Stomach (tissue), 9 donors: ENCODE results near the gene ZNF330. TPM values are rescaled to one million over a fixed set of nuclear protein-coding genes. Genes with fewer than 3 reads are reported as not detected.
A peak's percentile ranks its signal among the peaks of the same experiment; 100 is the strongest.

ENCODE experiments used
- DNase-seq, 2 donors: peaks; one replicate each; pipeline versions ENCODE4 v3.0.0 to v3.0.0-alpha.2; 2013 to 2019
- H3K27ac ChIP-seq, 5 donors: fragments of 200-600 bp in 4 of 5; sonication (generic) in 4 of 5; one replicate each; pipeline ENCODE4 v1.5.1; 2013 to 2019; ENCODE audit warnings: mild to moderate bottlenecking in 1 of 5, moderate library complexity in 1 of 5
- H3K27me3 ChIP-seq, 3 donors: fragments of 200-600 bp; sonication (generic); one replicate each; pipeline ENCODE4 v1.5.1; 2017 to 2019; ENCODE audit warnings: mixed run types in 1 of 3
- H3K36me3 ChIP-seq, 4 donors: fragments of 200-600 bp; sonication (generic); 1 replicate in 3 of 4; 2 replicates in 1 of 4; pipeline ENCODE4 v1.5.1; 2016 to 2019
- H3K4me1 ChIP-seq, 4 donors: fragments of 200-600 bp; sonication (generic); one replicate each; pipeline ENCODE4 v1.5.1; 2016 to 2019
- H3K4me3 ChIP-seq, 4 donors: fragments of 200-600 bp; sonication (generic) in 3 of 4; one replicate each; pipeline ENCODE4 v1.5.1; 2016 to 2019; ENCODE audit warnings: mild to moderate bottlenecking in 1 of 4
- H3K9me3 ChIP-seq, 4 donors: fragments of 200-600 bp; sonication (generic); one replicate each; pipeline ENCODE4 v1.5.1; 2016 to 2019
- CTCF ChIP-seq, 7 experiments: fragments of 450-650 bp in 4 of 7; fragments of 200-600 bp in 3 of 7; sonication (generic) in 3 of 7; IDR thresholded peaks; one replicate each; pipeline ENCODE4 v1.5.1; 2016 to 2019; ENCODE audit warnings: antibody characterized with exemption in 7 of 7, control low read depth in 2 of 7, mild to moderate bottlenecking in 1 of 7
- EP300 ChIP-seq: sonication (generic); formaldehyde crosslinking; IDR thresholded peaks from one replicate; pipeline ENCODE4 v1.6.1; 2017; ENCODE audit warnings: antibody characterized with exemption
- POLR2A ChIP-seq, 4 donors: fragments of 450-650 bp; IDR thresholded peaks; one replicate each; pipeline ENCODE4 v1.6.1; 2016; ENCODE audit warnings: antibody characterized with exemption in 4 of 4, control low read depth in 2 of 4, mild to moderate bottlenecking in 1 of 4, moderate library complexity in 1 of 4
- POLR2AphosphoS5 ChIP-seq, 3 donors: sonication (generic); formaldehyde crosslinking; IDR thresholded peaks; one replicate each; pipeline ENCODE4 v1.6.1; 2016; ENCODE audit warnings: antibody characterized with exemption in 3 of 3
- WGBS, 5 donors: extraction: QIAGEN DNeasy Blood & Tissue Kit in 3 of 5; methylation state at CpG; one replicate each; pipeline versions ENCODE4 v1.1.5 to v1.1.7; 2013 to 2018; 5-methylcytosine and 5-hydroxymethylcytosine counted together
- intact Hi-C: fragments of 100-400 bp; cut with DNase I; formaldehyde crosslinking; loops from one replicate; pipeline ENCODE4 v1.15.1; 2023; ENCODE audit warnings: low total_unique reads
- polyA plus RNA-seq, 3 donors: library from polyadenylated mRNA; stranded (reverse); fragments of 200-250 nt; gene quantifications; one replicate each; pipeline ENCODE4 v1.2.3, GENCODE V29; 2013
- total RNA-seq, 5 donors: library from RNA; depleted of rRNA; stranded (reverse); fragments of >200 nt; gene quantifications; one replicate each; pipeline versions ENCODE4 v1.1.0 to v1.2.3, GENCODE V29; 2014 to 2016
- donor health status: healthy with polysubstance abuse.
- donor health status: Bipolar disorder and iron deficiency.
- donor health status: healthy.

ZNF330 gene
- total and polyA plus RNA-seq, 8 donors: 5.5 to 68.3 (median 22.4) TPM

- no peak for TF ChIP-seq CTCF (IDR thresholded peaks at IDR 0.05)
- TF ChIP-seq POLR2A (IDR thresholded peaks at IDR 0.05): no peak
- no peak for TF ChIP-seq EP300
- TF ChIP-seq POLR2AphosphoS5 (IDR thresholded peaks at IDR 0.05): no peak
- WGBS, 5 donors: 22 to 48% (median 33%) methylated on average over 3 of the region's 3 CpGs
- peak in 1 of 2 donors; percentile 26 for DNase-seq
- Histone ChIP-seq H3K4me1 (no peaks in the 10 kb centered on the region), H3K27me3 (no peaks in the 10 kb centered on the region), H3K36me3 (no peaks in the 10 kb centered on the region), H3K27ac (no peak overlapping the region), H3K4me3 (no peak overlapping the region), H3K9me3 (no peaks in the 10 kb centered on the region)
- intact Hi-C loops: no loop called here
Observed at GRCh38 chr4:141210168-141210567, 10.5 kb upstream of the ZNF330 start.

GRCh38 chr4:141213550-141213991, 7.1 kb upstream of the ZNF330 start:
- no peaks in the 10 kb centered on the region for H3K36me3 ChIP-seq
- no peaks in the 10 kb centered on the region for H3K9me3 ChIP-seq
- H3K27me3 ChIP-seq: no peaks in the 10 kb centered on the region
- no peak overlapping the region for H3K27ac ChIP-seq
- H3K4me1 ChIP-seq: no peaks in the 10 kb centered on the region
- TF ChIP-seq POLR2A (IDR thresholded peaks at IDR 0.05) (no peak), POLR2AphosphoS5 (IDR thresholded peaks at IDR 0.05) (no peak)
- intact Hi-C loops: no loop called here
- H3K4me3 ChIP-seq: no peak overlapping the region
- 83 to 97% (median 89%) methylated on average over 13 to 26 of the region's 26 CpGs for WGBS, 5 donors
- no peak for DNase-seq

GRCh38 chr4:141215030-141215429, 5.7 kb upstream of the ZNF330 start:
- peaks cover 0 to under 1% (median under 1%) of the 10 kb centered on the region in 4 donors for H3K4me1 ChIP-seq
- peak in 1 of 2 donors; percentile 15 for DNase-seq
- no peaks in the 10 kb centered on the region for H3K9me3 ChIP-seq
- no peak for TF ChIP-seq EP300
- no peak for TF ChIP-seq POLR2A (IDR thresholded peaks at IDR 0.05)
- TF ChIP-seq CTCF (IDR thresholded peaks at IDR 0.05): no peak
- no peak for TF ChIP-seq POLR2AphosphoS5 (IDR thresholded peaks at IDR 0.05)
- H3K36me3 ChIP-seq: no peaks in the 10 kb centered on the region
- intact Hi-C loops: no loop called here
- H3K4me3 ChIP-seq: no peak overlapping the region
- no peak overlapping the region for H3K27ac ChIP-seq
- H3K27me3 ChIP-seq: no peaks in the 10 kb centered on the region

- H3K27ac ChIP-seq: no peak overlapping the region
- TF ChIP-seq EP300 (no peak), POLR2A (IDR thresholded peaks at IDR 0.05) (no peak), POLR2AphosphoS5 (IDR thresholded peaks at IDR 0.05) (no peak), CTCF (IDR thresholded peaks at IDR 0.05) (no peak)
- intact Hi-C loops: no loop called here
- H3K4me3 ChIP-seq: no peak overlapping the region
- no peaks in the 10 kb centered on the region for H3K9me3 ChIP-seq
- no peaks in the 10 kb centered on the region for H3K36me3 ChIP-seq
- DNase-seq: no peak
- H3K27me3 ChIP-seq: no peaks in the 10 kb centered on the region
- 64 to 79% (median 76%) methylated on average over 5 of the region's 5 CpGs for WGBS, 5 donors
- peaks cover 0 to 6% (median 3%) of the 10 kb centered on the region in 4 donors for H3K4me1 ChIP-seq
Observed at GRCh38 chr4:141216002-141216761, 4.5 kb upstream of the ZNF330 start.

GRCh38 chr4:141220271-141220670, 424 bp upstream of the ZNF330 start:
- peaks cover 2 to 20% (median 11%) of the 10 kb centered on the region in 4 donors for H3K36me3 ChIP-seq
- peak overlapping the region in 4 of 5 donors; percentile 95 to 99 (median 98) for H3K27ac ChIP-seq
- no peak for DNase-seq
- intact Hi-C loops: no loop called here
- H3K4me1 ChIP-seq: peaks cover 10 to 39% (median 23%) of the 10 kb centered on the region in 4 donors
- WGBS, 5 donors: 78 to 91% (median 85%) methylated on average over 7 of the region's 7 CpGs
- H3K4me3 ChIP-seq: peak overlapping the region; percentile 66 to 96 (median 94)
- no peaks in the 10 kb centered on the region for H3K9me3 ChIP-seq
- TF ChIP-seq EP300: no peak
- no peak for TF ChIP-seq POLR2A (IDR thresholded peaks at IDR 0.05)
- no peak for TF ChIP-seq CTCF (IDR thresholded peaks at IDR 0.05)
- TF ChIP-seq POLR2AphosphoS5 (IDR thresholded peaks at IDR 0.05): no peak
- no peaks in the 10 kb centered on the region for H3K27me3 ChIP-seq
